DOHH2 (cell line): ENCODE measurements around the gene LSM8.

Experiments
- CTCF ChIP-seq: fragments of 200-600 bp; sonication (generic); IDR thresholded peaks from one replicate; pipeline ENCODE4 v1.5.1; 2014; ENCODE audit warnings: antibody characterized with exemption, mild to moderate bottlenecking, low read depth, low read length; ENCODE audit not compliant: poor library complexity, severe bottlenecking
- EZH2phosphoT487 ChIP-seq: fragments of 200-600 bp; sonication (generic); IDR thresholded peaks from 2 replicates; pipeline ENCODE4 v1.6.1; 2017; ENCODE audit warnings: borderline replicate concordance, mild to moderate bottlenecking, antibody characterized with exemption, low read length, moderate library complexity, mixed read lengths

- no peak for TF ChIP-seq CTCF
- TF ChIP-seq EZH2phosphoT487, result no peak
Observed at GRCh38 chr7:118158766-118159165, 25.2 kb upstream of the LSM8 start.
